Measurements from ENCODE around the gene NAA80.

NAA80 gene

DNA sequence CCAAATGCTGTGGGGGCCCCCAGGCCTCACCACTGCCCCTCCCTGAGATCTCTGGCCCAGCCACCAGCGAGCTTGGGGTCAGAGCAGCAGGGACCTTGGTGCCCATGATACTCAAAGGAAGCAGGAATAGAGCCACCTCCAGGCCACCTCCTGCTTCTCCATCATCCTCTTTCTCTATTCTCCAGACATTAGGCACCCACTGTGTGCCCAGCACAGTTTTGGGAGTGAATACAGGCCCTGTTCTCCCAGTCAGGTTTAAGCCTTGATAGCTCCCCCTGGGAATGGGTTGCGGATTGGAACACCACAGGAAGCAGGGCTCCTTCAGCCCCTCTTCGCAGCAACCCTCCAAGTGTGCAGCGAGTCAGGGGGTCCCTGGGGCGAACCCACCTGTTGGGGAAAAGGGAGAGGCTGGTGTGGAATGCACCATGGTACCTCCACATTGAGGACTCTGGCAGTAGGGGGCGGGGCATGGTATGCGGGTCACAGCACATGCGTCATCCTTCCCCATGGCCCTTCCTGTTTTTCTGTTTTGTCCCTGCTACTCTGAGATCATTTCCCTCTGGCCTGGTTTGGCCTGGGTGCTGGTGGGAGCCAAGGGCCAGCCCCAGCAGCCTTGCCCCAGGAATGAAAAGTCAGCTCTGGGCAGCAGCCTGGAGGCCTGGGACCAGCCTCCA, 44.5 kb downstream of the NAA80 start:
- no peak overlapping the region for H3K4me3 ChIP-seq (replicated peaks in 1 of 2; ENCODE audit: low read depth in 2 of 2, low read length in 2 of 2)
- TF ChIP-seq, protein P1, sequence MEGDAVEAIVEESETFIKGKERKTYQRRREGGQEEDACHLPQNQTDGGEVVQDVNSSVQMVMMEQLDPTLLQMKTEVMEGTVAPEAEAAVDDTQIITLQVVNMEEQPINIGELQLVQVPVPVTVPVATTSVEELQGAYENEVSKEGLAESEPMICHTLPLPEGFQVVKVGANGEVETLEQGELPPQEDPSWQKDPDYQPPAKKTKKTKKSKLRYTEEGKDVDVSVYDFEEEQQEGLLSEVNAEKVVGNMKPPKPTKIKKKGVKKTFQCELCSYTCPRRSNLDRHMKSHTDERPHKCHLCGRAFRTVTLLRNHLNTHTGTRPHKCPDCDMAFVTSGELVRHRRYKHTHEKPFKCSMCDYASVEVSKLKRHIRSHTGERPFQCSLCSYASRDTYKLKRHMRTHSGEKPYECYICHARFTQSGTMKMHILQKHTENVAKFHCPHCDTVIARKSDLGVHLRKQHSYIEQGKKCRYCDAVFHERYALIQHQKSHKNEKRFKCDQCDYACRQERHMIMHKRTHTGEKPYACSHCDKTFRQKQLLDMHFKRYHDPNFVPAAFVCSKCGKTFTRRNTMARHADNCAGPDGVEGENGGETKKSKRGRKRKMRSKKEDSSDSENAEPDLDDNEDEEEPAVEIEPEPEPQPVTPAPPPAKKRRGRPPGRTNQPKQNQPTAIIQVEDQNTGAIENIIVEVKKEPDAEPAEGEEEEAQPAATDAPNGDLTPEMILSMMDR (IDR thresholded peaks at IDR 0.05; ENCODE audit: low read depth, low read length) = no peak
- peak; percentile 81 to 82 for DNase-seq (ENCODE audit: low read depth in 2 of 2)

DNA sequence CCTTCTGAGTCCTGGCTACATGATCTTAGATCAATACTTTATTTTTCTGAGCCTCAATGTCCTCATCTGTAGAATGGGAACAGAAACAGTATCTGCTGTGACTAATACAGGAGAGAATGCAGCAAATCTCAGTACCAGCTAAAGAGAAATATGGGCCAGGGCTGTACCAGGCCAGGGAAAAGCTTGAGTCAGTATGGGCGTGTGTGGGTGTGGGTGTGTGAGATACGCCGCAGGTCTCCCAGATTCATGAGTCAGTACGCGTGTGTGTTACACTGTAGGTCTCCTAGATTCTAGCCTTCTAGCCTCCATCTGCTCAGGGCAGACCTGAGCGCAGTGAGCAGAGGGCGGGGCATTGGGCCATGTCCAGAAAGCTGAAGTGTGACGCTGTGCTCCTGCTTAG, 48.0 kb downstream of the NAA80 start:
- DNase-seq (ENCODE audit: low read depth in 2 of 2) = peak; percentile 79 to 95
- H3K4me3 ChIP-seq (replicated peaks in 1 of 2; ENCODE audit: low read depth in 2 of 2, low read length in 2 of 2) = no peak overlapping the region
- TF ChIP-seq, protein P1 (IDR thresholded peaks at IDR 0.05; ENCODE audit: low read depth, low read length) = no peak

DNA sequence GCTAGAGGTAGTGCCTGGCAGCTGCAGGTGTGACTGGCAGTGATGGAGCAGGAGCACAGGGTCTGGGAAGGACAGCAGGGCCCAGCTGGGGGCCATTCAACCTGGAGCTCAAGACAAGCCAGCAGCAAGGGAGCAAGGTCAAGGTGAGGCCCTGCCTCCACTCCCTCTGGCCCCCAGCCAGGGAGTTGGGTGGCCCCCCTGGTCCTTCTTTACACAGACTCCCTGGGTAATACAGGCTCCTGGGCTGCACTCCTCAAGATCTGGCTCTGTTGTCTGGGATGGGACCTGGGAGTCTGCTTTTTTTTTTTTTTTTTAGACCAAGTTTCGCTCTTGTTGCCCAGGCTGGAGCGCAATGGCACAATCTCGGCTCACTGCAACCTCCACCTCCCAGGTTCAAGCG, 48.7 kb downstream of the NAA80 start:
- TF ChIP-seq, protein P1 (IDR thresholded peaks at IDR 0.05; ENCODE audit: low read depth, low read length) = no peak
- no peak overlapping the region for H3K4me3 ChIP-seq (replicated peaks in 1 of 2; ENCODE audit: low read depth in 2 of 2, low read length in 2 of 2)
- DNase-seq (ENCODE audit: low read depth in 2 of 2) = no peak

DNA sequence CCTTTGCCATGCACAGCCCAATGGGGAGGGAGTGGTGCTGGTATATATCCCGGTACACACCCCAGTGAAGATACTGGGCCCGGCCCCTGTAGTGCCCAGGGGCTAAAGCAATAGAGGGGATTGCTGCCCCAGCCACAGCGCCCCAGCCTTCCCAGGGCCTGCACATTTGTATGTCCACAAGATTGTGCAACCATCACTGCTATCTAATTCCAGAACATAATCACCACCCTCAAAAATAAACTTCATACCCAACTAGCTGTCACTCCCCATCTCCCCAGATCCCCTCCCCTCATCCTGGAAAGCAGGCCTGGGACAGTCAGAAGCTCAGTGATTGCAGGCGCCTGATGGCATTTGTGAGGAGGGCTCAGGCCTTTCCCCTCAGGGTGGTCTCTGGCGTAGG, 49.7 kb downstream of the NAA80 start:
- no peak for DNase-seq (ENCODE audit: low read depth in 2 of 2)

DNA sequence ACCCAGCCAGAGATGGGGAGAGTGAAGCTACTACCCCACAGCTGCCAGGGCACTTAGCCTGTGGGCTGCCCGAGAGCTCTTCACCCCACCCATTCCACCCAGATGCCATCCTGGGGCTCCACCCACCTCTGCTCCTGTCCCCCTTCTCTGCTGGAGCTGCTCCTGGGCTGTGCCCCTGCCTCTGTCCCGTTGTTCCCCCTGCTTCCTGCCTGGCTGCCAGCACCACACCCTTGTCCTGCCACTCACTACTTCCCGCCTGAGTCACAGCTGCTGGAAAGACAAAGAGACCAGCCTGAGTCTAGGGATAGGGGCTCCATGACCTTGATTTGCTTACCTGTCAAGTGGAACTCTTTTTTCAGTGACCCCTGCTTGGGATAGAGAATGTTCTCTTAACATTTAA, 50.8 kb downstream of the NAA80 start:
- DNase-seq (ENCODE audit: low read depth in 2 of 2) = no peak
- H3K4me3 ChIP-seq (replicated peaks in 1 of 2; ENCODE audit: low read depth in 2 of 2, low read length in 2 of 2) = no peak overlapping the region
- TF ChIP-seq, protein P1 (IDR thresholded peaks at IDR 0.05; ENCODE audit: low read depth, low read length) = no peak

More for the DNA sequence above, 49.7 kb downstream of the NAA80 start:
- no peak overlapping the region for H3K4me3 ChIP-seq (replicated peaks in 1 of 2; ENCODE audit: low read depth in 2 of 2, low read length in 2 of 2)
- TF ChIP-seq, protein P1 (IDR thresholded peaks at IDR 0.05; ENCODE audit: low read depth, low read length) = no peak

DNA sequence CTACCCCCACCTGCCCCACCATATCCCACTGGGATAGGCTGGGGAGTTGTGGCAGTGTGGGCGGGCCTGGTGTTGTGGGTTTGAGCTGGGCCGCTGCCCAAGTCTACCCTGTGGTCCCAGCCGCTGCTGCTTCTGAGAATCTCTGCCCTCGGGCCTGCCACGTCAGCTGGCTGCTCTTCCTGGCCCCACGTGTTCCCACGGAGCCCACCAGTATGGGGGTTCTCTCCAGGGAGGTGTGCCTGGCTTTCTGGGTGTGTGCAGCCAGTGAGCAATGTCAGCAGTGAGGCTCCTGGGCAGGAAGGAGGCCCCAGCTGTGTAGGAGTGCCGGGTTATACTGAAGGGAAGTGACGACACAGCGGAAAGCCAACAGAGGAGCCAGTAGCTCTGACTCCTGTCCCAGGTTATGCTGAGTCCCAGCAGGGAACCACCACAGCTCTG, 52.7 kb downstream of the NAA80 start:
- peak overlapping the region in 1 of 2 donors; percentile 38 for H3K4me3 ChIP-seq (replicated peaks in 1 of 2; ENCODE audit: low read depth in 2 of 2, low read length in 2 of 2)
- TF ChIP-seq, protein P1 (IDR thresholded peaks at IDR 0.05; ENCODE audit: low read depth, low read length) = no peak
- peak; percentile 87 to 97 for DNase-seq (ENCODE audit: low read depth in 2 of 2)
